Spleen (tissue), 11 donors: Measurements from ENCODE around the gene FDXR. TPM values are rescaled to one million over a fixed set of nuclear protein-coding genes. Genes with fewer than 3 reads are reported as not detected.

ENCODE experiments used
- DNase-seq: peaks from one replicate; pipeline ENCODE4 v3.0.0-alpha.2; 2020
- H3K27ac ChIP-seq, 8 donors: fragments of 200-600 bp; sonication (generic) in 7 of 8; 1 replicate in 4 of 8; 2 replicates in 4 of 8; pipeline versions ENCODE4 v1.5.0 to v1.8.0; 2016 to 2021; ENCODE audit warnings: inconsistent platforms in 4 of 8, mild to moderate bottlenecking in 4 of 8, moderate library complexity in 1 of 8
- H3K27me3 ChIP-seq, 7 donors: fragments of 200-600 bp; sonication (generic) in 6 of 7; replicated peaks in 1 of 7; 1 replicate in 4 of 7; 2 replicates in 3 of 7; pipeline versions ENCODE4 v1.5.0 to v1.8.0; 2016 to 2021; ENCODE audit warnings: inconsistent platforms in 3 of 7, mild to moderate bottlenecking in 1 of 7
- H3K36me3 ChIP-seq, 6 donors: fragments of 200-600 bp; sonication (generic) in 5 of 6; 1 replicate in 4 of 6; 2 replicates in 2 of 6; pipeline versions ENCODE4 v1.5.0 to v1.8.0; 2016 to 2021; ENCODE audit warnings: inconsistent platforms in 2 of 6
- H3K4me1 ChIP-seq, 6 donors: fragments of 200-600 bp; sonication (generic) in 5 of 6; 1 replicate in 3 of 6; 2 replicates in 3 of 6; pipeline versions ENCODE4 v1.5.0 to v1.8.0; 2016 to 2021; ENCODE audit warnings: inconsistent platforms in 3 of 6
- H3K4me3 ChIP-seq, 8 donors: fragments of 200-600 bp; sonication (generic) in 7 of 8; 1 replicate in 4 of 8; 2 replicates in 4 of 8; pipeline versions ENCODE4 v1.5.0 to v1.8.0; 2016 to 2021; ENCODE audit warnings: inconsistent platforms in 4 of 8, mild to moderate bottlenecking in 4 of 8, moderate library complexity in 2 of 8
- H3K9me3 ChIP-seq, 8 donors: fragments of 200-600 bp; sonication (generic) in 7 of 8; 1 replicate in 4 of 8; 2 replicates in 4 of 8; pipeline versions ENCODE4 v1.5.0 to v1.8.0; 2016 to 2021; ENCODE audit warnings: inconsistent platforms in 4 of 8
- CTCF ChIP-seq, 11 experiments: fragments of 200-600 bp in 7 of 11; fragments of 450-650 bp in 4 of 11; sonication (generic) in 4 of 11; IDR thresholded peaks in 8 of 11; conservative IDR thresholded peaks in 3 of 11; 1 replicate in 7 of 11; 2 replicates in 4 of 11; pipeline versions ENCODE4 v1.4.0 to v1.8.0; 2016 to 2021; ENCODE audit warnings: antibody characterized with exemption in 11 of 11, inconsistent platforms in 4 of 11, mild to moderate bottlenecking in 1 of 11
- POLR2A ChIP-seq, 3 donors: fragments of 450-650 bp; IDR thresholded peaks; one replicate each; pipeline ENCODE4 v1.5.1; 2017; ENCODE audit warnings: antibody characterized with exemption in 3 of 3, mild to moderate bottlenecking in 1 of 3
- POLR2AphosphoS5 ChIP-seq, 3 donors: sonication (generic); formaldehyde crosslinking; IDR thresholded peaks; one replicate each; pipeline ENCODE4 v1.5.1; 2017; ENCODE audit warnings: antibody characterized with exemption in 3 of 3
- WGBS, 5 donors: extraction: QIAGEN DNeasy Blood & Tissue Kit in 3 of 5; methylation state at CpG; one replicate each; pipeline versions ENCODE4 v1.1.5 to v1.1.7; 2013 to 2018; 5-methylcytosine and 5-hydroxymethylcytosine counted together
- intact Hi-C: fragments of 100-400 bp; cut with DNase I; formaldehyde crosslinking; loops from one replicate; pipeline ENCODE4 v1.15.0; 2023; ENCODE audit warnings: low total_unique reads
- polyA plus RNA-seq, 3 donors: library from polyadenylated mRNA; stranded (reverse); fragments of 200-250 nt; gene quantifications; one replicate each; pipeline ENCODE4 v1.2.1, GENCODE V29; 2013
- total RNA-seq, 7 donors: library from RNA; depleted of rRNA in 3 of 7; stranded (reverse); fragments of >200 nt in 3 of 7; fragmentation: NEBNext Ultra II Directional in 4 of 7; extraction: Animal tissue kit (Norgen Biotek cat#: 25700) in 4 of 7; gene quantifications; one replicate each; pipeline versions ENCODE4 v1.1.0 to v1.2.1, GENCODE V29; 2016 to 2021
- donor health status: healthy with polysubstance abuse.
- donor health status: DM: no; HTN: no; CAD: no; lungs with moderate emphysema.
- donor health status: DM: no; HTN: no; CAD: no.
- donor health status: Bipolar disorder and iron deficiency.
- donor health status: healthy.
- donor health status: DM: no; HTN: no; CAD: no.
- donor health status: DM: yes; HTN: yes; CAD: no.

FDXR gene
- total and polyA plus RNA-seq, 10 donors: 13.6 to 114 (median 40.9) TPM

- TF ChIP-seq POLR2A (IDR thresholded peaks at IDR 0.05): no peak
- Histone ChIP-seq H3K27ac (no peak overlapping the region), H3K4me1 (no peaks in the 10 kb centered on the region), H3K9me3 (no peaks in the 10 kb centered on the region), H3K36me3 (no peaks in the 10 kb centered on the region), H3K4me3 (no peak overlapping the region), H3K27me3 (peaks cover 0 to 58% (median 6%) of the 10 kb centered on the region in 7 donors)
- 84 to 92% (median 86%) methylated on average over 9 of the region's 9 CpGs for WGBS, 5 donors
- intact Hi-C loops: no loop called here
- no peak for DNase-seq
Measured at GRCh38 chr17:74903034-74903433, 30.2 kb upstream of the FDXR start.

GRCh38 chr17:74901353-74902135, 28.8 kb upstream of the FDXR start:
- no peak for DNase-seq
- intact Hi-C loops: no loop called here
- H3K9me3 ChIP-seq: no peaks in the 10 kb centered on the region
- H3K36me3 ChIP-seq: no peaks in the 10 kb centered on the region
- TF ChIP-seq POLR2A (IDR thresholded peaks at IDR 0.05): no peak
- no peak for TF ChIP-seq CTCF (IDR thresholded peaks at IDR 0.05 in 8 of 11, conservative IDR thresholded peaks at IDR 0.05 in 3 of 11)
- TF ChIP-seq POLR2AphosphoS5 (IDR thresholded peaks at IDR 0.05): no peak
- 40 to 54% (median 48%) methylated on average over 11 to 14 of the region's 14 CpGs for WGBS, 5 donors
- no peaks in the 10 kb centered on the region for H3K4me1 ChIP-seq
- peaks cover 0 to 58% (median 6%) of the 10 kb centered on the region in 7 donors for H3K27me3 ChIP-seq
- H3K4me3 ChIP-seq: no peak overlapping the region
- H3K27ac ChIP-seq: no peak overlapping the region

GRCh38 chr17:74900208-74900607, 27.4 kb upstream of the FDXR start:
- DNase-seq: no peak
- H3K4me3 ChIP-seq: no peak overlapping the region
- no peaks in the 10 kb centered on the region for H3K36me3 ChIP-seq
- H3K27ac ChIP-seq: no peak overlapping the region
- no peak for TF ChIP-seq CTCF (IDR thresholded peaks at IDR 0.05 in 8 of 11, conservative IDR thresholded peaks at IDR 0.05 in 3 of 11)
- no peak for TF ChIP-seq POLR2A (IDR thresholded peaks at IDR 0.05)
- no peak for TF ChIP-seq POLR2AphosphoS5 (IDR thresholded peaks at IDR 0.05)
- intact Hi-C loops: no loop called here
- H3K27me3 ChIP-seq: peaks cover 0 to 60% (median 6%) of the 10 kb centered on the region in 7 donors
- WGBS, 5 donors: 85 to 94% (median 86%) methylated on average over 8 of the region's 8 CpGs
- H3K9me3 ChIP-seq: no peaks in the 10 kb centered on the region
- H3K4me1 ChIP-seq: no peaks in the 10 kb centered on the region

- no peak for TF ChIP-seq CTCF (IDR thresholded peaks at IDR 0.05 in 8 of 11, conservative IDR thresholded peaks at IDR 0.05 in 3 of 11)
- no peak for TF ChIP-seq POLR2AphosphoS5 (IDR thresholded peaks at IDR 0.05)
- no peak for TF ChIP-seq POLR2A (IDR thresholded peaks at IDR 0.05)
- intact Hi-C loops: no loop called here
- Histone ChIP-seq H3K4me1 (peaks cover 0 to 7% (median 5%) of the 10 kb centered on the region in 6 donors), H3K27ac (no peak overlapping the region), H3K27me3 (peaks cover 0 to 60% (median 19%) of the 10 kb centered on the region in 7 donors), H3K4me3 (no peak overlapping the region), H3K9me3 (no peaks in the 10 kb centered on the region), H3K36me3 (no peaks in the 10 kb centered on the region)
- 84 to 91% (median 87%) methylated on average over 11 of the region's 11 CpGs for WGBS, 5 donors
- no peak for DNase-seq
Measured at GRCh38 chr17:74898376-74898946, 25.7 kb upstream of the FDXR start.
